Hindlimb muscle (tissue), 1 donor: Measurements from ENCODE around the gene KRT7. TPM values are rescaled to one million over a fixed set of nuclear protein-coding genes. Genes with fewer than 3 reads are reported as not detected.
"Not testable (repeated sequence)": the region's sequence is repeated elsewhere in the genome, so short reads cannot be mapped to it uniquely, and the experiment has no call there.

ENCODE experiments used
- DNase-seq: peaks from one replicate; pipeline ENCODE4 v3.0.0-alpha.2; 2013
- polyA plus RNA-seq: library from polyadenylated mRNA; unstranded; fragments of 120-200 nt; gene quantifications from one replicate; pipeline ENCODE4 v1.2.1, GENCODE V29; 2013; ENCODE audit not compliant: insufficient read length

Gene KRT7
- polyA plus RNA-seq, 1 donor = 1.9 TPM

DNA sequence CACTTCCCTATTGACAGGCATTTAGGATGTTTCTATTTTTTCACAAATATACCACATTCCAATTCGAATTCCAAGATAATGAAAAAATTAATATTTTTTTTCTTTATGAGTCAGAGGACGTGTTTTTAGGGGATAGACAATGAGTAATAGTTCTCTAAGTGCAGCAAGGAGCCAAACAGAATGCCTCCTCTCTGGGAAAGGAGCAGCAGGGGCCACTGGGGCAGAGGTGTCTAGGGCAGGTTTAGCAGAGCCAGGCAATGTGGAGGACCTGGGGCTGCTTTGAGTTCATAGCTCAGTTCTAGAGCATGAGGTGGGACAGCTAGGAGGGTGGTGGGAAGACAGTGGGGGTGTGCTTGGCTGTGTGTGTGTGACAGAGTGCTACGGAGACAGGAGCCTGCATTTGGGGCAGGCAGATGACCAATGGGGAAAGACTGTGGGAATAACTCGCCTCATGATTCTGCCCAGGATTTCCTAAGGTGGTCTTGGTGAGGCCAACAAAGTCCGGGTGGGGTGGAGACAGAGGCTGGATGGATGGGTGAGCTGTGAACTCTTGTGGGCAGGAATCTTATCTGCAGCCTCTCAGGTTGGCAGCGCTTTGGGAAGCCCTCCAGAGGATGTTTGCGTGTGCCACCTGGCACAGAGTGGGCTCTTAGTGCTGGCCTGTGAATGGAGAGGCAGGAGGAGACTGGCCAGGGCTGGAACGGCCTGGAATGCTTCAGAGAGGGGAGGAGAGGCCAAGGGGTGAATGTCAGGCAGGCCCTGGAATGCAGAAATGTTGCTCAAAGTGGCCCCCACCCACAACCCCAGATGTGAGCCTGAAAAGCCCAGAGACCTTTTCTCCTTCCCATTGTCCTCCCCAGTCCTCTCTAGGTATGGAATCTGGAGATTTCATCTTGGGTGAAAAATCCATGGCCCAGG is 2.4 kb upstream of the KRT7 start:
- no peak for DNase-seq

DNA sequence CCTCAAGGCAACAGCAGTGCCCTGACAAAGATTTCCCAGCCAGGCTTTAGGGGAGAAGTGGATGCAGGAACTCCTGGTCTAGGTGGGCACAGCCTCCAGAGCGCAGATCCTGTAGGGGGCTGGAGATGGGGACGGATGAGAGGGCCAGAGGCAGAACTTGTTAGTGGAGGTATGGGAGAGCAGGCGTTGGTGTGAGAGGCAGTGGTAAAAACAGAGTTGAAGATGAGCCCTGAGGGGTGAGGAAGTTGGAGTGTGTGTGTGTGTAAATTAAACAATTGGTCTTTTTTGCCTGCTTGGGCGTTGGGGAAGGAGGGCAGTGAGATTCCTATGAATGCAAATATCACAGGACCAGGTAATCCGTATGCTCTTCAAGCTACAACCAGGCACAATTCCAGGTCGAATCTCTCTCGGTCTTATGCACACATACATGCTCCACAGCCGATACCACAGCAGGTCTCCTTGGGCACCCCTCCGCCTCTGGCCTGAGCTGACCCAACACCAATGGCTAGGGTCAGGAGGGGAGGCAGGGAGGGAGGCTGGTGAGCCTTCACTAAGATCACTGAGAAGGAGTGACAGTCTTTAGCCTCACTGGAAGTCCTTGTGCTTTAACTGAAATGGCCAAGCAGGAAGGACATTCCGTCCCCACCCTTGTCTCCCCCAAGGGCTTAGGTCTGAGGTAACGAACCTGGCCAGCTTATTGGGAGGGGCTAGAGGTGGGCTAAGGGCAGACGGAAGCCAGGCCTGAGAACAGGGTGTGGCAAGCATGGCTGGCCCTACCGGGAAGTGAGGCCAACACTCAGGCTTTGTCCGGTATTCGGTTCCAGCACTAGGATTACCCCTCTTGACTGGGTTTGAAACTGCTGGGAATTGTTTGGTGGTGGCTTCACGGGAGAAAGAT is 1.5 kb upstream of the KRT7 start:
- DNase-seq = no peak

DNA sequence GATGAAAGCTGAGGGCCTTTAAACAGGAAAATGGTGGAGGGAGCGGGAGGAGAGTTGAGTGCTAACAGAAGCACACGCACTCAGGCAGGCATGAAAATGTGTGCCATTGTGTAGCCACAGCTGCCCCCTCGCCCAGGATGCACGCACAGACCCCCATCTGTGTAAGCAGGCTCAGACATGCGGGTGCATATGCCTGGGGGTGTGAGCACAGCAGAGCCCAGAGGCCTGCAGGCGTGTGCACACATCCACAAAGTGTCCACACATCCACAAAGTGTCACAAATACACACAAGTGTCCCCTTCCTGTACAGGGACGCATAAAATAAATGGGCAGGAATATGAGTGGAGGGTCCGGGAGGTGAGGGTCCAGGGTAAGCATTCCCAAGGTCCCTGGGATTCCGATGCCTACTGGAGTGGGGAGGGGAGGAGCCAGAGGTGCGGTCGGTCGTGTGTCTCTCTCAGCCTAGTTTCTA is 805 bp upstream of the KRT7 start:
- DNase-seq = no peak

- no peak for DNase-seq
Observed at GRCh38 chr12:52233462-52234207, 592 bp downstream of the KRT7 start.

- DNase-seq = no peak
Observed at GRCh38 chr12:52234223-52234810, 1.3 kb downstream of the KRT7 start.

DNA sequence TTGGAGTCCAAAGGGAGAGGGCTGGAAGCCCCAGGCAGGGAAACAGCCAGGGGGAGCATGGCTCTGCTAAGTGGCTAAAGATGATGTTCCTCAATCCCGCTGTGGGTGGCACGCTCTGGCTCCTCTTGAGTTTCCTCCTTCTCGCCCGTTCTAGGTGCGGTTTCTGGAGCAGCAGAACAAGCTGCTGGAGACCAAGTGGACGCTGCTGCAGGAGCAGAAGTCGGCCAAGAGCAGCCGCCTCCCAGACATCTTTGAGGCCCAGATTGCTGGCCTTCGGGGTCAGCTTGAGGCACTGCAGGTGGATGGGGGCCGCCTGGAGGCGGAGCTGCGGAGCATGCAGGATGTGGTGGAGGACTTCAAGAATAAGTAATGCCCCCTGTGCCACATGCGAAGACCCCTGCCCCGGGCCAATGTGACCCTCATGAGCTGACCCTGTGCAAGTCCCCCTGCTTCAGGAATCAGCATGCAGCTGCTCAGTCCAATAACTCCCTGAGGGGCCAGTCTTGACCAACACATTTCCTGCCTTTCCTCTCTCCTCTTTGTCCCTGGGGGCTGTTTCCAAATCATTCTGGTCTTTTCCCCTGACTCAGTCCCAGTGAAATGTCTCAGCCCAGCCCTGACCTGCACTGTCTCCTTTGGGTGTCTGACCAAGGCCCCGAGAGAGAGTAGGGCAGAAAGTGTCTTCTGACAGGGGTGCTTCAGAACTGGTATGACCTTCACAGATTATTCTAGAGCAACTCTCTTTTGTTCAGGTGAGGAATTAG is 2.1 kb downstream of the KRT7 start:
- DNase-seq = no peak

- no peak for DNase-seq
Observed at GRCh38 chr12:52235822-52236361, 2.8 kb downstream of the KRT7 start.

DNA sequence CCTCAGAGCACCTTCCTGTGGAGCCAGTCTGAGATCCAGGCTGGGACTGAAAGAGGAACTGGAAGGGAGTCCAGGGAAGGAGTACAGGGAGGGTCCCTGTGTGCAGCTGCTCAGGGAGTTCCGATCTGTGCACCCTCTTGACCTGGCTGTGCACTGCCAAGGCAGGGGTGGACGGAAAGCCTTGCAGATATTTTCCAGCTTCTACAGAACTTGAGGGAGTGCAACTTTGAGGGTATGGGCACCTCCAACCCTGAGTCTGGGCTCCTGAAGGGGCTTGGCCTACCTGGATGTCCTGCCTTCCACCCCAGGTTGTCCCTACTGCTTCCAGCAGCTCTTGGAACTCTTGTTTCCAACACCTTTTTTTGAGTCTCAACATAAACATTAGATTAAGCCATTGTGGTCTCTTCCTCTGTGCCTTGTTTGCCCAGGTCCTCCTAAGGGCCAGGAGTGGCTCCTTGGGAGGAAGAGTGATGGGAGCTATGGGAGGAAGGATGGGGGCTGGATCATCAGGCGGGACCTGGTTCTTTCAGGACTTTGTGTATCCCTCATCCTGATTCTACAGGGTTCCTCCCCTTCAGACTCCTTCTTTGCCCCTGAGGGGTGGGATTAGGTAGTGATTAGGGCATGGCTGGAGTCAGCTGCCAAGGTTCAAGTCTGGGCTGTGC is 3.5 kb downstream of the KRT7 start:
- no peak for DNase-seq

GRCh38 chr12:52238207-52238840 is 5.3 kb downstream of the KRT7 start:
- DNase-seq = no peak

- DNase-seq = no peak
Observed at GRCh38 chr12:52238916-52239646, 6.0 kb downstream of the KRT7 start.

GRCh38 chr12:52239767-52240166 is 6.7 kb downstream of the KRT7 start:
- DNase-seq = no peak

DNA sequence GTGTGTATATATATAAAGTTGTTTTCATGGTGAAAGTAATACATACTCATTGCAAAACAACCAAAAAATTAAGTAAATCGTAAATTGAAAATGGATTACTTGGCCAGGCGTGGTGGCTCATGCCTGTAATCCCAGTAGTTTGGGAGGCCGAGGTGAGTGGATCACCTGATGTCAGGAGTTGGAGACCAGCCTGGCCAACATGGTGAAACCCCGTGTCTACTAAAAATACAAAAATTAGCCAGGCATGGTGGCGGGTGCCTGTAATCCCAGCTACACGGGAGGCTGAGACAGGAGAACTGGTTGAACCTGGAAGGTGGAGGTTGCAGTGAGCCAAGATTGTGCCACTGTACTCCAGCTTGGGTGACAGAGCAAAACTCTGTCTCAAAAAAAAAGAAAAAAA is 7.2 kb downstream of the KRT7 start:
- DNase-seq = not testable (repeated sequence)

GRCh38 chr12:52241205-52241842 is 8.3 kb downstream of the KRT7 start:
- no peak for DNase-seq

DNA sequence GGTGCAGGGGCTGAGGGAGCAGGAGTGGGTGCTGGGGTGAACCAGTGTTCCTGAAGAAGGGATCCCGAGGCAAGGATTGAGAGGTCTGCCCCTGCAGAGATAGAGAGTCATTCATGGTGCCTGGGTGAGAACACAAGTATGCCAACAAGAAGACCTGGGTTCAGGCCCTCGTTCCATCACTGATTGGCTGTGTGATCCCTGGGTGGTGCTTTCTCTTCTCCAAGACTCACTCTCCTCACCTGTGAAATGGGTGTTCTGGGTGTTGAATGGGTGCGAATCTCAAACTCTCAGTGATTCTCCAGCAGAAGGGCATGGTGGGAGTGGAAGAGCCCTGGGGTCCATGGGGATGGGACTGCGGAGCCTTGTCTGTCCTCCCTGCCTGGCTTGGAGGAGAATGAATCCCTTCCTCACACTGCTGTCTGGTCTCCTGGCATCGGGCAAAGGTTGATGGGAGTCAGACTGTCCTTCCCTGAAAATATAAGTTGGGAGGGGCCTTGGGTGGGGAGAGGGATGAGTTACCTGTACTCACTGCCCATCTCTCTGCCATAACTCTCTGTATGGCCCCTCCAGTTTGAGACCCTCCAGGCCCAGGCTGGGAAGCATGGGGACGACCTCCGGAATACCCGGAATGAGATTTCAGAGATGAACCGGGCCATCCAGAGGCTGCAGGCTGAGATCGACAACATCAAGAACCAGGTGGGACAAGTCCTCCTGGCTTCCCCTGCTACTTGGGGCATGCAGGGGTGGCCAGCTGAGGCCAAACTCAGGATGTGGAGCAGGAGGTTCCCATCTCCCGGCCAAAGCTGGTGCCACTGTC is 9.6 kb downstream of the KRT7 start:
- DNase-seq = no peak

DNA sequence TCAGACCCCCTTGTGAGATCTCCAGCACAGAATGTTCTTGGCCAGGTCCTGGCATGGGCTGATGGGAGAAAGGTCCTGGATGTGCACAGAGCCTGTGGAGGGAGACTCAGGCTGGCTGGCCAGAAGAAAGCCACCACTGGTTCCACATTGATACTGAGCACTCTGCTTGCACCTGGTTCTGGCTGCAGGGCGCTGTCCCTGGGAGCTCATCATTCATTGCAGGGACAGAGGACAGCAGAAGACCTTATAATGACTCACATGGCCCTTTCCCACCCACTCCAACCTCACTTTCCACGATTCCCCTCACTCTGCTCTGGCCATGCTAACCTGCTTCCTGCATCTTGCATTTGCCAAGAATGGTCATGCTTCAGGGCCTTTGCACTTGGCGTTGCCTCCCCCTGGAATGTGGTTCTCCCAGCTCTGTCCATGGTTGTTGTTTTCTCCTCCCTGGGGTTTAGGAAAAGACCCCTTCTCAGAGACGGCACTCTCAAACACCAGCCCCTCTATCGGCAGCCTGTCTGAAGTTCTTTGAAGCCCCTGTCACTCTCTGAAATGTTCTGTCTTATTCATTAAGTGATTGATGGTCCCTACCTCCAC is 10.3 kb downstream of the KRT7 start:
- no peak for DNase-seq

DNA sequence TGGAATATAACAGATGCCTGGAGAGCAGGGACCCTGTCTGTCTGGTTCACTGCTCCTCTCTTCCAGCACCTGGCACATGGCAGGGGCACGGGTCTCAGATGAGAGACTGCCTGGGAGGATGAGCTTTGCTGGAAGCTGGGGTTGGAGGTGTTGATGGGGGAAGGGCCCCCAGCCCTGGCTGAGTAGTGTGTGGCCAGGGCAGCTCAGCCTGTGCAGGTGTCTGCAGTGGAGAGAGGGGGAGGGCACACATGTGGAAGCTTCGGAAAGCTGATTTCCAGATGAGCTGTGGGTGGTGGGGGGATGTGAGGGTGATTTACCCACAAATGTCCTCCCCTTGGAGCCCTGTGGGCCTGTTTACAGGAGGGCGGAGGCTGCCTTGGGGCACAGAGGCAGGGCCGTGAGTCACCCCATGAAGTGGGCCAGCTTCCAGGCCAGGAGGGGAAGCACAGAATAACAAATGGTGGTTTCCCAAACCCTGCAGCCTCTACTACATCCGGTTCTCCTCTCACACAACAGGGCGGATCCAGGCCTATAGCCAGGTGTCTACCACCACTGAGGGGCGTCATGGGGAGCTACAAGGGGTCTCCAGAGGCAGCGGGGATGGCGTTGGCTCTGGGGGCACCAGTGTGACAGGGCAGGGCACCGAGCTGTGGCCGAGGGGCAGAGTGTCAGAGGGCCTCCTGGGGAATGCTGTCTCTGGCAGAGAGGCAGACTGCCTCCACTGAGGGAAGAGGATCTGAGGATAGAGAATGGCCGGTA is 11.0 kb downstream of the KRT7 start:
- DNase-seq = peak; percentile 31

- no peak for DNase-seq
Observed at GRCh38 chr12:52244615-52244994, 11.6 kb downstream of the KRT7 start.
